Measurements from ENCODE around the gene IARS2. TPM values are rescaled to one million over a fixed set of nuclear protein-coding genes. Genes with fewer than 3 reads are reported as not detected.

The IARS2 gene
- total RNA-seq, 1 experiment from 2014 or later = 72.9 TPM

- H3K79me2 ChIP-seq (ENCODE audit: insufficient read depth, low read length) = no peaks in the 10 kb centered on the region
- DNase-seq = peak; percentile 95
- peak within 1 kb of the TSS; percentile 18 for H2AFZ ChIP-seq (ENCODE audit: low read length)
- H3K23ac ChIP-seq (ENCODE audit: insufficient read length, low read depth, low read length) = no peak within 1 kb of the TSS
- no peak within 1 kb of the TSS for H4K5ac ChIP-seq (ENCODE audit: insufficient read length, low read depth, low read length)
- H2BK5ac ChIP-seq (ENCODE audit: insufficient read length, low read length) = no peak within 1 kb of the TSS
- Mint-ChIP-seq H3K9me3 (no peaks in the 10 kb centered on the region), H3K4me3 (peak within 1 kb of the TSS; percentile 86 to 95), H3K4me1 (peaks cover 0 to 12% of the 10 kb centered on the region in 2 experiments; a peak in 1 of 4 replicates), H3K27me3 (ENCODE audit: low read depth) (no peaks in the 10 kb centered on the region), H3K27ac (peak within 1 kb of the TSS; percentile 47 to 85 (median 55); a peak in 5 of 7 replicates), H3K36me3 (ENCODE audit: insufficient read depth in 1 of 3, low read depth in 3 of 3) (no peaks in the 10 kb centered on the region)
- no peak within 1 kb of the TSS for H2BK120ac ChIP-seq (ENCODE audit: low read depth, low read length, poor library complexity, severe bottlenecking)
- peak within 1 kb of the TSS; percentile 64 for H3K9ac ChIP-seq (ENCODE audit: extremely low read depth, insufficient read length, low read length)
- H2BK15ac ChIP-seq (ENCODE audit: low read depth, low read length) = no peak within 1 kb of the TSS
- no peaks in the 10 kb centered on the region for H3K9me3 ChIP-seq (ENCODE audit: control insufficient read depth, low read depth, low read length)
- no peak within 1 kb of the TSS for H3K14ac ChIP-seq (ENCODE audit: insufficient read depth, low read length)
- H4K8ac ChIP-seq (replicated peaks; ENCODE audit: insufficient read length, low read depth, low read length) = no peak within 1 kb of the TSS
- no peak within 1 kb of the TSS for H2AK5ac ChIP-seq (ENCODE audit: insufficient read length, low read length)
- H3K18ac ChIP-seq (ENCODE audit: insufficient read length, low read depth, low read length) = no peak within 1 kb of the TSS
- H3K4me1 ChIP-seq (ENCODE audit: insufficient read depth, low read length) = no peaks in the 10 kb centered on the region
- no peak within 1 kb of the TSS for H4K91ac ChIP-seq (ENCODE audit: insufficient read length, low read depth, low read length)
- no peak within 1 kb of the TSS for H3K27ac ChIP-seq (ENCODE audit: insufficient read length, low read depth, low read length)
- TF ChIP-seq, protein P1, sequence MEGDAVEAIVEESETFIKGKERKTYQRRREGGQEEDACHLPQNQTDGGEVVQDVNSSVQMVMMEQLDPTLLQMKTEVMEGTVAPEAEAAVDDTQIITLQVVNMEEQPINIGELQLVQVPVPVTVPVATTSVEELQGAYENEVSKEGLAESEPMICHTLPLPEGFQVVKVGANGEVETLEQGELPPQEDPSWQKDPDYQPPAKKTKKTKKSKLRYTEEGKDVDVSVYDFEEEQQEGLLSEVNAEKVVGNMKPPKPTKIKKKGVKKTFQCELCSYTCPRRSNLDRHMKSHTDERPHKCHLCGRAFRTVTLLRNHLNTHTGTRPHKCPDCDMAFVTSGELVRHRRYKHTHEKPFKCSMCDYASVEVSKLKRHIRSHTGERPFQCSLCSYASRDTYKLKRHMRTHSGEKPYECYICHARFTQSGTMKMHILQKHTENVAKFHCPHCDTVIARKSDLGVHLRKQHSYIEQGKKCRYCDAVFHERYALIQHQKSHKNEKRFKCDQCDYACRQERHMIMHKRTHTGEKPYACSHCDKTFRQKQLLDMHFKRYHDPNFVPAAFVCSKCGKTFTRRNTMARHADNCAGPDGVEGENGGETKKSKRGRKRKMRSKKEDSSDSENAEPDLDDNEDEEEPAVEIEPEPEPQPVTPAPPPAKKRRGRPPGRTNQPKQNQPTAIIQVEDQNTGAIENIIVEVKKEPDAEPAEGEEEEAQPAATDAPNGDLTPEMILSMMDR (conservative IDR thresholded peaks at IDR 0.05) = peak; percentile 31; the same call in 2 of the 3 replicates
- no peaks in the 10 kb centered on the region for H3K27me3 ChIP-seq (ENCODE audit: insufficient read depth, low read length)
- no peaks in the 10 kb centered on the region for H4K20me1 ChIP-seq (ENCODE audit: control insufficient read depth, insufficient read depth, insufficient read length)
- no peaks in the 10 kb centered on the region for H3K79me1 ChIP-seq (ENCODE audit: insufficient read depth, low read depth, low read length, poor library complexity, severe bottlenecking)
- no CpG with 5 or more reads among the region's 35 CpGs for WGBS (ENCODE audit: extremely low coverage, insufficient read length, low lambda C conversion rate)
- H3K4ac ChIP-seq (ENCODE audit: low read depth, low read length) = no peak within 1 kb of the TSS
- H2BK20ac ChIP-seq (ENCODE audit: low read depth, low read length, poor library complexity, severe bottlenecking) = no peak within 1 kb of the TSS
- no peak within 1 kb of the TSS for H2BK12ac ChIP-seq (ENCODE audit: insufficient read length, low read depth, low read length)
- peaks cover 13% of the 10 kb centered on the region for H3K23me2 ChIP-seq (ENCODE audit: insufficient read length, low read depth, low read length, poor library complexity, severe bottlenecking)
- no peak within 1 kb of the TSS for H3T11ph ChIP-seq (ENCODE audit: low read length)
- H3K4me2 ChIP-seq (ENCODE audit: insufficient read depth, insufficient read length, low read length) = peak within 1 kb of the TSS; percentile 82
- no peak within 1 kb of the TSS for H3K56ac ChIP-seq (ENCODE audit: insufficient read length, low read depth, low read length)
Measured at GRCh38 chr1:220089650-220090556, 4.0 kb upstream of the IARS2 start, which contains the start of gene BPNT1. TSS of gene BPNT1 (minus strand) at chr1:220089788. CDS start at chr1:220079846, 9,942 bp downstream.
